Midbrain (tissue), 1 donor: ENCODE data around the gene GPR68.

Experiments used
- DNase-seq: peaks from one replicate; lab custom pipeline; 2025; lab: John Stamatoyannopoulos, UW

GPR68 gene

GRCh38 chr14:91244501-91244901, at the start of gene GPR68:
Gene GPR68, minus strand, starts transcription at chr14:91244704. Its CDS starts 9,654 bp downstream, at chr14:91235050.
- DNase-seq, result peak; percentile 55

- no peak for DNase-seq
Measured at GRCh38 chr14:91294153-91294552, 49.6 kb upstream of the GPR68 start.

GRCh38 chr14:91293281-91293680, 48.8 kb upstream of the GPR68 start:
- DNase-seq, result no peak

- DNase-seq, result no peak
Measured at GRCh38 chr14:91292491-91292890, 48.0 kb upstream of the GPR68 start.

- DNase-seq, result no peak
Measured at GRCh38 chr14:91291786-91292405, 47.4 kb upstream of the GPR68 start.

- no peak for DNase-seq
Measured at GRCh38 chr14:91290986-91291385, 46.5 kb upstream of the GPR68 start.

GRCh38 chr14:91289464-91289863, 45.0 kb upstream of the GPR68 start:
- DNase-seq, result no peak

- DNase-seq, result no peak
Measured at GRCh38 chr14:91288876-91289275, 44.4 kb upstream of the GPR68 start.

GRCh38 chr14:91286530-91286937, 42.0 kb upstream of the GPR68 start:
- DNase-seq, result peak; percentile 72

GRCh38 chr14:91284791-91285548, 40.5 kb upstream of the GPR68 start:
- DNase-seq, result no peak

- DNase-seq, result no peak
Measured at GRCh38 chr14:91284146-91284790, 39.8 kb upstream of the GPR68 start.

- no peak for DNase-seq
Measured at GRCh38 chr14:91283666-91284065, 39.2 kb upstream of the GPR68 start.

GRCh38 chr14:91282954-91283645, 38.6 kb upstream of the GPR68 start:
- DNase-seq, result no peak

GRCh38 chr14:91281346-91281745, 36.8 kb upstream of the GPR68 start:
- DNase-seq, result no peak

- no peak for DNase-seq
Measured at GRCh38 chr14:91280129-91280528, 35.6 kb upstream of the GPR68 start.

GRCh38 chr14:91279354-91279753, 34.9 kb upstream of the GPR68 start:
- DNase-seq, result no peak

GRCh38 chr14:91278383-91278715, 33.8 kb upstream of the GPR68 start:
- no peak for DNase-seq

GRCh38 chr14:91277546-91278382, 33.3 kb upstream of the GPR68 start:
- no peak for DNase-seq

- DNase-seq, result no peak
Measured at GRCh38 chr14:91274796-91275195, 30.3 kb upstream of the GPR68 start.

GRCh38 chr14:91273885-91274273, 29.4 kb upstream of the GPR68 start:
- no peak for DNase-seq

- DNase-seq, result no peak
Measured at GRCh38 chr14:91273273-91273884, 28.9 kb upstream of the GPR68 start.
